Endothelial cell of umbilical vein (primary cell): Measurements from ENCODE around the gene SLC22A25. TPM values are rescaled to one million over a fixed set of nuclear protein-coding genes. Genes with fewer than 3 reads are reported as not detected.

Experiments
- BruUV-seq: library from RNA; stranded (reverse); fragments of 400-500 nt; replicated peaks from 2 replicates; lab custom pipeline; 2021; lab: Mats Ljungman, UMichigan
- CTCF ChIA-PET: fragments of 300-600, 350-600 bp; sonication (Branson Sonifier 250); formaldehyde crosslinking; loops from one replicate; lab custom pipeline; 2021; ENCODE audit warnings: antibody characterized with exemption, inconsistent platforms; lab: Charles Lee
- POLR2A ChIA-PET: fragments of 300-600, 350-600 bp; sonication (Branson Sonifier 250); formaldehyde crosslinking; loops from one replicate; lab custom pipeline; 2021; ENCODE audit warnings: antibody characterized with exemption, inconsistent platforms; lab: Charles Lee
- DNase-seq: peaks from one replicate; pipeline ENCODE4 v3.0.0-alpha.2; 2011; ENCODE audit warnings: low read depth, low spot score
- FAIRE-seq: peaks from 2 replicates; lab custom pipeline; 2011; peaks lifted over from hg19 to GRCh38; lab: Jason Lieb, UNC
- H2AFZ ChIP-seq: 2 replicates; pipeline ENCODE4 v1.6.0; 2012; ENCODE audit warnings: low read depth, low read length, control low read depth, inconsistent platforms
- H3K27ac ChIP-seq: 2 replicates; pipeline ENCODE4 v1.5.1; 2011; ENCODE audit warnings: low read depth, mild to moderate bottlenecking, control low read depth, low read length, moderate library complexity; ENCODE audit not compliant: insufficient read depth
- H3K27me3 ChIP-seq, 2 experiments: 2 replicates each; pipeline versions ENCODE4 v1.6.0 to v1.6.1; 2011; ENCODE audit warnings: low read length in 2 of 2, mixed read lengths in 1 of 2; ENCODE audit not compliant: control insufficient read depth in 2 of 2, insufficient read depth in 2 of 2
- H3K36me3 ChIP-seq, 2 experiments: 2 replicates in 1 of 2; 3 replicates in 1 of 2; pipeline ENCODE4 v1.5.1; 2011; ENCODE audit warnings: low read length in 2 of 2, mild to moderate bottlenecking in 1 of 2, moderate library complexity in 1 of 2; ENCODE audit not compliant: control insufficient read depth in 2 of 2, insufficient read depth in 2 of 2; ENCODE audit errors: extremely low read depth in 1 of 2
- H3K4me1 ChIP-seq: 3 replicates; pipeline ENCODE4 v1.5.1; 2011; ENCODE audit warnings: mild to moderate bottlenecking, low read length; ENCODE audit not compliant: control insufficient read depth, insufficient read depth; ENCODE audit errors: extremely low read depth
- H3K4me2 ChIP-seq: 2 replicates; pipeline ENCODE4 v1.6.1; 2011; ENCODE audit warnings: low read length, control low read depth, mixed read lengths; ENCODE audit not compliant: insufficient read depth
- H3K4me3 ChIP-seq, 3 experiments: fragments of 200-600 bp in 1 of 3; sonication (generic), shearing (Covaris generic) in 1 of 3; replicated peaks in 1 of 3; 2 replicates each; pipeline ENCODE4 v1.5.1; 2011 to 2016; ENCODE audit warnings: control low read depth in 3 of 3, low read length in 3 of 3, mild to moderate bottlenecking in 2 of 3, inconsistent platforms in 1 of 3, low read depth in 1 of 3, moderate library complexity in 1 of 3; ENCODE audit not compliant: insufficient read depth in 1 of 3
- H3K79me2 ChIP-seq: 2 replicates; pipeline ENCODE4 v1.6.0; 2012; ENCODE audit warnings: low read length, inconsistent platforms; ENCODE audit not compliant: control insufficient read depth, insufficient read depth
- H3K9ac ChIP-seq: replicated peaks from 2 replicates; pipeline ENCODE3; 2011; ENCODE audit warnings: low read length, control low read depth; ENCODE audit not compliant: insufficient read depth; ENCODE audit errors: extremely low read depth
- H3K9me1 ChIP-seq: replicated peaks from 3 replicates; pipeline ENCODE4 v1.6.0; 2011; ENCODE audit warnings: mild to moderate bottlenecking, low read length; ENCODE audit not compliant: control insufficient read depth, insufficient read depth; ENCODE audit errors: extremely low read depth
- H3K9me3 ChIP-seq: replicated peaks from 2 replicates; pipeline ENCODE4 v1.5.1; 2012; ENCODE audit warnings: low read length, inconsistent platforms; ENCODE audit not compliant: control insufficient read depth, insufficient read depth
- H4K20me1 ChIP-seq: replicated peaks from 2 replicates; pipeline ENCODE3; 2011; ENCODE audit warnings: mild to moderate bottlenecking, low read length; ENCODE audit not compliant: control insufficient read depth, insufficient read depth; ENCODE audit errors: extremely low read depth
- CTCF ChIP-seq, 2 donors: IDR thresholded peaks; 1 replicate in 1 of 2; 2 replicates in 1 of 2; pipeline ENCODE4 v1.5.1; 2011; ENCODE audit warnings: low read length in 2 of 2, mild to moderate bottlenecking in 2 of 2, moderate library complexity in 2 of 2, control low read depth in 1 of 2, inconsistent platforms in 1 of 2, low read depth in 1 of 2; ENCODE audit not compliant: insufficient read depth in 1 of 2; ENCODE audit errors: extremely low read depth in 1 of 2
- EZH2 ChIP-seq: IDR thresholded peaks from 2 replicates; pipeline ENCODE4 v1.6.1; 2012; ENCODE audit warnings: borderline replicate concordance, low read depth, mild to moderate bottlenecking, moderate library complexity, low read length, inconsistent platforms; ENCODE audit not compliant: severe bottlenecking
- FOS ChIP-seq: IDR thresholded peaks from 2 replicates; pipeline ENCODE4 v1.6.1; 2011; ENCODE audit warnings: mild to moderate bottlenecking, low read length, moderate library complexity, borderline replicate concordance; ENCODE audit not compliant: insufficient read depth
- GATA2 ChIP-seq: IDR thresholded peaks from 2 replicates; pipeline ENCODE4 v1.7.0; 2011; ENCODE audit warnings: low read depth, mild to moderate bottlenecking, moderate library complexity, mixed read lengths, low read length; ENCODE audit not compliant: insufficient read length, insufficient read depth
- JUN ChIP-seq: IDR thresholded peaks from 2 replicates; pipeline ENCODE4 v1.6.1; 2011; ENCODE audit warnings: borderline replicate concordance, low read depth; ENCODE audit not compliant: insufficient read length, insufficient read depth
- MYC ChIP-seq: IDR thresholded peaks from one replicate; pipeline ENCODE4 v1.6.1; 2011; ENCODE audit warnings: mild to moderate bottlenecking, low read depth, low read length
- POLR2A ChIP-seq: IDR thresholded peaks from 2 replicates; pipeline ENCODE4 v1.6.1; 2012; ENCODE audit warnings: low read depth, mild to moderate bottlenecking, control low read depth, low read length
- POLR2AphosphoS5 ChIP-seq: IDR thresholded peaks from 2 replicates; pipeline ENCODE4 v1.6.1; 2012; ENCODE audit warnings: low read depth, mild to moderate bottlenecking, control low read depth, low read length, moderate library complexity; ENCODE audit not compliant: insufficient read depth
- dilution Hi-C: fragments of 300-500 bp; cut with MboI; formaldehyde crosslinking; loops from one replicate; pipeline ENCODE4 v1.15.0; 2019; ENCODE audit warnings: low sequenced_read_pairs; ENCODE audit not compliant: extremely low pct_ligation_motif_present
- intact Hi-C: fragments of 100-400 bp; cut with micrococcal nuclease; formaldehyde crosslinking; loops from one replicate; pipeline ENCODE4 v1.10.0; 2022
- polyA plus RNA-seq, 4 experiments: library from polyadenylated mRNA; depleted of rRNA in 3 of 4; stranded (reverse) in 3 of 4; unstranded in 1 of 4; fragments of >200 nt; gene quantifications; 2 replicates each; pipeline versions ENCODE4 v1.2.1 to v1.2.3, GENCODE V29; 2011 to 2012; ENCODE audit warnings: missing spikeins in 1 of 4
- total RNA-seq: library from RNA; stranded (reverse); gene quantifications from 2 replicates; pipeline ENCODE4 v1.2.3, GENCODE V29; 2021
- TF ChIP-seq, protein P1 (sequence below): IDR thresholded peaks from 2 replicates; pipeline ENCODE4 v1.6.1; 2011; ENCODE audit not compliant: insufficient read depth, insufficient read length

SLC22A25 gene
- total and polyA plus RNA-seq, 2 donors (not counting 3 experiments of a cell fraction or from before 2014, with no cell fraction given), result not detected

DNA sequence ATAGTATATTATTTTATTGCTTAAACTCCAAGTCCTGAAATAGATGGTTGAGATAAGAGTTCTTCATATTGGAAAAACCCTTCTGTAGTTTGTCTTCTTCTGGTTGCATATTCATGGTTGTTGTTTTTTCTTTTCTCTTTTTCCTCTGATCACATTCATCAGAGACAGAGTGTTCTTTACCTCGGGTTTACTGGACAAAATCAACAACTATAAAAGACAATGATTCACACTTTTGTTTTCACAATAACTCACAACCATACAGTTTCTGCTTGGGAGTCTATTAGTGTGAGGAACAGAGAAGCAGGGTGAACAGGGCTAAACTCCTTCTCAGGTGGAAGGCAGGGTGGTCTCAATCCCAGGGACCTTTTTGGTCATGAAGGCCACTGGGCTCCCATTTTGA, 2.6 kb upstream of the SLC22A25 start:
- Histone ChIP-seq H3K27ac (no peak overlapping the region), H3K36me3 (no peaks in the 10 kb centered on the region), H3K9me1 (no peaks in the 10 kb centered on the region), H4K20me1 (no peaks in the 10 kb centered on the region), H3K4me1 (no peaks in the 10 kb centered on the region), H3K9me3 (no peaks in the 10 kb centered on the region), H3K9ac (no peak overlapping the region), H3K79me2 (no peaks in the 10 kb centered on the region), H2AFZ (no peak overlapping the region), H3K4me2 (no peak overlapping the region), H3K27me3 (no peaks in the 10 kb centered on the region), H3K4me3 (no peak overlapping the region)
- intact Hi-C loops (no loop called here), dilution Hi-C loops (no loop called here)
- BruUV-seq, result no TSS peak
- no peak for FAIRE-seq
- no peak for DNase-seq
- ChIA-PET CTCF (no interaction called here), POLR2A (no interaction called here)
- TF ChIP-seq JUN, result no peak
- TF ChIP-seq MYC, result no peak
- TF ChIP-seq FOS, result peak; percentile 20
- TF ChIP-seq, protein P1, sequence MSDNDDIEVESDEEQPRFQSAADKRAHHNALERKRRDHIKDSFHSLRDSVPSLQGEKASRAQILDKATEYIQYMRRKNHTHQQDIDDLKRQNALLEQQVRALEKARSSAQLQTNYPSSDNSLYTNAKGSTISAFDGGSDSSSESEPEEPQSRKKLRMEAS, result no peak
- no peak for TF ChIP-seq POLR2AphosphoS5
- TF ChIP-seq POLR2A, result no peak
- TF ChIP-seq EZH2, result no peak
- TF ChIP-seq GATA2, result peak; percentile 28
- no peak for TF ChIP-seq CTCF (IDR thresholded peaks at IDR 0.05; ENCODE audit: extremely low read depth in 1 of 2, insufficient read depth in 1 of 2, low read depth in 1 of 2, low read length in 2 of 2)
